HEK293 (cell line): ENCODE results near the gene ZNF48.
A peak's percentile ranks its signal among the peaks of the same experiment; 100 is the strongest.

ENCODE experiments used
- GLIS2 ChIP-seq: fragments of 450-650 bp; formaldehyde crosslinking; IDR thresholded peaks from 2 replicates; pipeline ENCODE4 v1.5.1; 2016; ENCODE audit warnings: missing biosample characterization, missing genetic modification characterization
- HOXC10 ChIP-seq: sonication (generic); formaldehyde crosslinking; IDR thresholded peaks from 2 replicates; pipeline ENCODE4 v1.8.1; 2023; ENCODE audit warnings: mild to moderate bottlenecking, missing genetic modification reagents
- HOXD13 ChIP-seq: sonication (generic); formaldehyde crosslinking; IDR thresholded peaks from 2 replicates; pipeline ENCODE4 v1.8.0; 2022; ENCODE audit warnings: missing genetic modification reagents, borderline replicate concordance
- KLF16 ChIP-seq: fragments of 450-650 bp; formaldehyde crosslinking; IDR thresholded peaks from 2 replicates; pipeline ENCODE4 v1.5.1; 2017; ENCODE audit warnings: missing biosample characterization, missing genetic modification characterization
- MYNN ChIP-seq: fragments of 450-650 bp; formaldehyde crosslinking; IDR thresholded peaks from 2 replicates; pipeline ENCODE4 v1.5.1; 2016; ENCODE audit warnings: missing biosample characterization, missing genetic modification characterization, borderline replicate concordance
- MZF1 ChIP-seq: fragments of 450-650 bp; formaldehyde crosslinking; IDR thresholded peaks from 2 replicates; pipeline ENCODE4 v1.5.1; 2017; ENCODE audit warnings: missing biosample characterization, missing genetic modification characterization, borderline replicate concordance
- OVOL3 ChIP-seq: fragments of 450-650 bp; formaldehyde crosslinking; IDR thresholded peaks from 2 replicates; pipeline ENCODE4 v1.5.1; 2016; ENCODE audit warnings: missing biosample characterization, missing genetic modification characterization
- SALL2 ChIP-seq: fragments of 450-650 bp; formaldehyde crosslinking; IDR thresholded peaks from 2 replicates; pipeline ENCODE4 v1.5.0; 2017; ENCODE audit warnings: missing biosample characterization, mild to moderate bottlenecking, missing genetic modification characterization, borderline replicate concordance
- SP2 ChIP-seq: fragments of 450-650 bp; formaldehyde crosslinking; IDR thresholded peaks from 2 replicates; pipeline ENCODE4 v1.5.1; 2016; ENCODE audit warnings: missing biosample characterization, missing genetic modification characterization
- ZBTB17 ChIP-seq: fragments of 450-650 bp; formaldehyde crosslinking; IDR thresholded peaks from 2 replicates; pipeline ENCODE4 v1.5.1; 2016; ENCODE audit warnings: missing biosample characterization, missing genetic modification characterization
- ZBTB7A ChIP-seq: fragments of 450-650 bp; formaldehyde crosslinking; IDR thresholded peaks from 2 replicates; pipeline ENCODE4 v1.5.1; 2016; ENCODE audit warnings: low read depth, missing biosample characterization, missing genetic modification characterization
- ZFP37 ChIP-seq: fragments of 450-650 bp; formaldehyde crosslinking; IDR thresholded peaks from 2 replicates; pipeline ENCODE4 v1.5.1; 2016; ENCODE audit warnings: missing biosample characterization, missing genetic modification characterization
- ZNF112 ChIP-seq: fragments of 450-650 bp; formaldehyde crosslinking; IDR thresholded peaks from 2 replicates; pipeline ENCODE4 v1.5.0; 2017; ENCODE audit warnings: missing biosample characterization, missing genetic modification characterization
- ZNF114 ChIP-seq: fragments of 450-650 bp; formaldehyde crosslinking; IDR thresholded peaks from 2 replicates; pipeline ENCODE4 v1.5.0; 2017; ENCODE audit warnings: missing biosample characterization, missing genetic modification characterization
- ZNF16 ChIP-seq: fragments of 450-650 bp; formaldehyde crosslinking; IDR thresholded peaks from 2 replicates; pipeline ENCODE4 v1.5.1; 2016; ENCODE audit warnings: low read depth, missing biosample characterization, missing genetic modification characterization
- ZNF211 ChIP-seq: fragments of 450-650 bp; formaldehyde crosslinking; IDR thresholded peaks from 2 replicates; pipeline ENCODE4 v1.5.1; 2016; ENCODE audit warnings: low read depth, missing biosample characterization, missing genetic modification characterization
- ZNF239 ChIP-seq: fragments of 450-650 bp; formaldehyde crosslinking; IDR thresholded peaks from 2 replicates; pipeline ENCODE4 v1.5.1; 2016; ENCODE audit warnings: missing biosample characterization, missing genetic modification characterization
- ZNF433 ChIP-seq: fragments of 450-650 bp; formaldehyde crosslinking; IDR thresholded peaks from 2 replicates; pipeline ENCODE4 v1.5.1; 2016; ENCODE audit warnings: missing biosample characterization, missing genetic modification characterization, low read depth
- ZNF514 ChIP-seq: fragments of 450-650 bp; formaldehyde crosslinking; IDR thresholded peaks from 2 replicates; pipeline ENCODE4 v1.5.1; 2016; ENCODE audit warnings: missing biosample characterization, missing genetic modification characterization
- ZNF530 ChIP-seq: fragments of 450-650 bp; formaldehyde crosslinking; IDR thresholded peaks from 2 replicates; pipeline ENCODE4 v1.5.1; 2016; ENCODE audit warnings: low read depth, missing biosample characterization, missing genetic modification characterization
- ZNF544 ChIP-seq: fragments of 450-650 bp; formaldehyde crosslinking; IDR thresholded peaks from 2 replicates; pipeline ENCODE4 v1.5.0; 2017; ENCODE audit warnings: missing biosample characterization, missing genetic modification characterization
- ZNF555 ChIP-seq: fragments of 450-650 bp; formaldehyde crosslinking; conservative IDR thresholded peaks from 2 replicates; pipeline ENCODE4 v1.5.1; 2017; ENCODE audit warnings: missing biosample characterization, mild to moderate bottlenecking, missing genetic modification characterization, inconsistent platforms
- ZNF660 ChIP-seq: fragments of 450-650 bp; IDR thresholded peaks from 2 replicates; pipeline ENCODE4 v1.5.1; 2018; ENCODE audit warnings: missing biosample characterization, mild to moderate bottlenecking, missing genetic modification characterization
- ZNF768 ChIP-seq: fragments of 450-650 bp; formaldehyde crosslinking; IDR thresholded peaks from 2 replicates; pipeline ENCODE4 v1.5.1; 2018; ENCODE audit warnings: missing biosample characterization, mild to moderate bottlenecking, missing genetic modification characterization
- ZNF777 ChIP-seq: fragments of 450-650 bp; formaldehyde crosslinking; IDR thresholded peaks from 2 replicates; pipeline ENCODE4 v1.5.1; 2017; ENCODE audit warnings: missing biosample characterization, missing genetic modification characterization, borderline replicate concordance
- ZNF843 ChIP-seq: fragments of 450-650 bp; formaldehyde crosslinking; IDR thresholded peaks from 2 replicates; pipeline ENCODE4 v1.5.1; 2016; ENCODE audit warnings: missing biosample characterization, missing genetic modification characterization
- ZSCAN16 ChIP-seq: fragments of 450-650 bp; formaldehyde crosslinking; IDR thresholded peaks from 2 replicates; pipeline ENCODE4 v1.5.1; 2016; ENCODE audit warnings: missing biosample characterization, missing genetic modification characterization
- ZSCAN30 ChIP-seq: fragments of 450-650 bp; IDR thresholded peaks from 2 replicates; pipeline ENCODE4 v1.5.1; 2018; ENCODE audit warnings: missing biosample characterization, mild to moderate bottlenecking, missing genetic modification characterization, moderate library complexity
- ZXDB ChIP-seq: fragments of 450-650 bp; formaldehyde crosslinking; IDR thresholded peaks from 2 replicates; pipeline ENCODE4 v1.5.1; 2016; ENCODE audit warnings: missing biosample characterization, missing genetic modification characterization
- TF ChIP-seq, protein P1 (sequence below): fragments of 450-650 bp; formaldehyde crosslinking; IDR thresholded peaks from 2 replicates; pipeline ENCODE4 v1.5.1; 2016; ENCODE audit warnings: missing biosample characterization, missing genetic modification characterization
- TF ChIP-seq, protein P2 (sequence below): fragments of 450-650 bp; formaldehyde crosslinking; IDR thresholded peaks from 2 replicates; pipeline ENCODE4 v1.5.1; 2016; ENCODE audit warnings: missing biosample characterization, missing genetic modification characterization
- TF ChIP-seq, protein P3 (sequence below): fragments of 450-650 bp; formaldehyde crosslinking; optimal IDR thresholded peaks from 2 replicates; pipeline ENCODE3; 2016; ENCODE audit warnings: missing biosample characterization, mild to moderate bottlenecking, missing genetic modification characterization
- TF ChIP-seq, protein P4 (sequence below): fragments of 450-650 bp; formaldehyde crosslinking; IDR thresholded peaks from 2 replicates; pipeline ENCODE4 v1.5.1; 2016; ENCODE audit warnings: missing biosample characterization, missing genetic modification characterization
- TF ChIP-seq, protein P5 (sequence below): fragments of 450-650 bp; formaldehyde crosslinking; IDR thresholded peaks from 2 replicates; pipeline ENCODE4 v1.5.1; 2017; ENCODE audit warnings: missing biosample characterization, missing genetic modification characterization
- TF ChIP-seq, protein P6 (sequence below): fragments of 450-650 bp; formaldehyde crosslinking; IDR thresholded peaks from 2 replicates; pipeline ENCODE4 v1.5.1; 2016; ENCODE audit warnings: missing biosample characterization, missing genetic modification characterization

ZNF48 gene

DNA sequence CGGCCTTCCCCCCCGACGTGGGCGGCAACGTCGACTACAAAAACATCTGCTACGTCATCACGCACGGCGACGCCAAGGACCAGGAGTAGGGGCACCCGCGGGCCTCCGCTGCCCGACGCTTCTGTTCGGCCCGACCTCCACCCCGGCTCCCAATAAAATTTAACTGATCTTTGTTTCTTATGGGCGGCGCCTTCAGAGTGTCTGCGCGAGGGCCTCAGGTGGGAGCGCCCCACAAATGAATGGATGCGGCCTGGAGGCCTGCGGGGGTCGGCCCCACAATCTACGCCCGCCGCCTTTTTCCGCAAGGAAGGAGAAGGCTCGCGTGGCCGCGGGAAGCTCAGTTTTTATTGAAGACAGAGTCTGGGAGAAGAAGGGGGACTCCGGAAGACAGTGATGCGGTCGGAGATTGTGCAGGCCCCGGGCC is 17.4 kb upstream of the ZNF48 start (continued):
- TF ChIP-seq ZFP37 (tag by site-specific recombination) (no peak), ZXDB (tag by site-specific recombination) (peak; percentile 90), ZSCAN16 (tag by site-specific recombination) (no peak), SALL2 (tag by site-specific recombination) (no peak), ZNF433 (tag by site-specific recombination) (no peak), ZNF768 (tag by site-specific recombination) (no peak), MYNN (no peak), GLIS2 (tag by site-specific recombination) (peak; percentile 28; the same call in 1 of the 2 replicates), ZNF112 (no peak), ZSCAN30 (tag by site-specific recombination) (peak; percentile 40; the same call in 1 of the 2 replicates), ZNF660 (tag by site-specific recombination) (no peak; the same call in none of the 2 replicates), ZNF530 (tag by site-specific recombination) (no peak), ZNF843 (tag by site-specific recombination) (peak; percentile 10; the same call in 1 of the 2 replicates), SP2 (tag by site-specific recombination) (no peak), ZNF514 (tag by site-specific recombination) (no peak), HOXD13 (CRISPR knock-in tag) (no peak), ZNF544 (tag by site-specific recombination) (no peak), ZNF555 (no peak), ZNF114 (tag by site-specific recombination) (no peak), ZBTB7A (tag by site-specific recombination) (no peak), ZNF777 (no peak), ZNF211 (tag by site-specific recombination) (no peak), ZBTB17 (tag by site-specific recombination) (no peak), KLF16 (tag by site-specific recombination) (no peak), OVOL3 (tag by site-specific recombination) (no peak), HOXC10 (CRISPR knock-in tag) (no peak; the same call in 1 of the 2 replicates), ZNF16 (tag by site-specific recombination) (no peak), MZF1 (peak; percentile 66), ZNF239 (tag by site-specific recombination) (no peak)
- TF ChIP-seq, protein P1, sequence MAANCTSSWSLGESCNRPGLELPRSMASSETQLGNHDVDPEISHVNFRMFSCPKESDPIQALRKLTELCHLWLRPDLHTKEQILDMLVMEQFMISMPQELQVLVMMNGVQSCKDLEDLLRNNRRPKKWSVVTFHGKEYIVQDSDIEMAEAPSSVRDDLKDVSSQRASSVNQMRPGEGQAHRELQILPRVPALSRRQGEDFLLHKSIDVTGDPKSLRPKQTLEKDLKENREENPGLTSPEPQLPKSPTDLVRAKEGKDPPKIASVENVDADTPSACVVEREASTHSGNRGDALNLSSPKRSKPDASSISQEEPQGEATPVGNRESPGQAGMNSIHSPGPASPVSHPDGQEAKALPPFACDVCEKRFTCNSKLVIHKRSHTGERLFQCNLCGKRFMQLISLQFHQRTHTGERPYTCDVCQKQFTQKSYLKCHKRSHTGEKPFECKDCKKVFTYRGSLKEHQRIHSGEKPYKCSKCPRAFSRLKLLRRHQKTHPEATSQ (tag by site-specific recombination) = no peak
- TF ChIP-seq, protein P2, sequence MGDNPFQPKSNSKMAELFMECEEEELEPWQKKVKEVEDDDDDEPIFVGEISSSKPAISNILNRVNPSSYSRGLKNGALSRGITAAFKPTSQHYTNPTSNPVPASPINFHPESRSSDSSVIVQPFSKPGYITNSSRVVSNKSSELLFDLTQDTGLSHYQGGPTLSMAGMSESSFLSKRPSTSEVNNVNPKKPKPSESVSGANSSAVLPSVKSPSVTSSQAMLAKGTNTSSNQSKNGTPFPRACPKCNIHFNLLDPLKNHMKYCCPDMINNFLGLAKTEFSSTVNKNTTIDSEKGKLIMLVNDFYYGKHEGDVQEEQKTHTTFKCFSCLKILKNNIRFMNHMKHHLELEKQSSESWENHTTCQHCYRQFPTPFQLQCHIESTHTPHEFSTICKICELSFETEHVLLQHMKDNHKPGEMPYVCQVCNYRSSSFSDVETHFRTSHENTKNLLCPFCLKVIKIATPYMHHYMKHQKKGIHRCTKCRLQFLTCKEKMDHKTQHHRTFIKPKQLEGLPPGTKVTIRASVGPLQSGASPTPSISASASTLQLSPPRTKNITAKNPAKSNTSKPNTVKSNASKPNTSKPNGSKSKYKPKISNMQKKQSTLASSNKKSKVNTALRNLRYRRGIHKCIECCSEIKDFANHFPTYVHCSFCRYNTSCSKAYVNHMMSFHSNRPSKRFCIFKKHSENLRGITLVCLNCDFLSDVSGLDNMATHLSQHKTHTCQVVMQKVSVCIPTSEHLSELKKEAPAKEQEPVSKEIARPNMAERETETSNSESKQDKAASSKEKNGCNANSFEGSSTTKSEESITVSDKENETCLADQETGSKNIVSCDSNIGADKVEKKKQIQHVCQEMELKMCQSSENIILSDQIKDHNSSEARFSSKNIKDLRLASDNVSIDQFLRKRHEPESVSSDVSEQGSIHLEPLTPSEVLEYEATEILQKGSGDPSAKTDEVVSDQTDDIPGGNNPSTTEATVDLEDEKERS (tag by site-specific recombination) = no peak
- TF ChIP-seq, protein P3, sequence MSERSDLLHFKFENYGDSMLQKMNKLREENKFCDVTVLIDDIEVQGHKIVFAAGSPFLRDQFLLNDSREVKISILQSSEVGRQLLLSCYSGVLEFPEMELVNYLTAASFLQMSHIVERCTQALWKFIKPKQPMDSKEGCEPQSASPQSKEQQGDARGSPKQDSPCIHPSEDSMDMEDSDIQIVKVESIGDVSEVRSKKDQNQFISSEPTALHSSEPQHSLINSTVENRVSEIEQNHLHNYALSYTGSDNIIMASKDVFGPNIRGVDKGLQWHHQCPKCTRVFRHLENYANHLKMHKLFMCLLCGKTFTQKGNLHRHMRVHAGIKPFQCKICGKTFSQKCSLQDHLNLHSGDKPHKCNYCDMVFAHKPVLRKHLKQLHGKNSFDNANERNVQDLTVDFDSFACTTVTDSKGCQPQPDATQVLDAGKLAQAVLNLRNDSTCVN (tag by site-specific recombination) = peak; percentile 59
- TF ChIP-seq, protein P4, sequence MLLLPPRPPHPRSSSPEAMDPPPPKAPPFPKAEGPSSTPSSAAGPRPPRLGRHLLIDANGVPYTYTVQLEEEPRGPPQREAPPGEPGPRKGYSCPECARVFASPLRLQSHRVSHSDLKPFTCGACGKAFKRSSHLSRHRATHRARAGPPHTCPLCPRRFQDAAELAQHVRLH (tag by site-specific recombination) = no peak
- TF ChIP-seq, protein P5, sequence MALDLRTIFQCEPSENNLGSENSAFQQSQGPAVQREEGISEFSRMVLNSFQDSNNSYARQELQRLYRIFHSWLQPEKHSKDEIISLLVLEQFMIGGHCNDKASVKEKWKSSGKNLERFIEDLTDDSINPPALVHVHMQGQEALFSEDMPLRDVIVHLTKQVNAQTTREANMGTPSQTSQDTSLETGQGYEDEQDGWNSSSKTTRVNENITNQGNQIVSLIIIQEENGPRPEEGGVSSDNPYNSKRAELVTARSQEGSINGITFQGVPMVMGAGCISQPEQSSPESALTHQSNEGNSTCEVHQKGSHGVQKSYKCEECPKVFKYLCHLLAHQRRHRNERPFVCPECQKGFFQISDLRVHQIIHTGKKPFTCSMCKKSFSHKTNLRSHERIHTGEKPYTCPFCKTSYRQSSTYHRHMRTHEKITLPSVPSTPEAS (tag by site-specific recombination) = no peak
- TF ChIP-seq, protein P6, sequence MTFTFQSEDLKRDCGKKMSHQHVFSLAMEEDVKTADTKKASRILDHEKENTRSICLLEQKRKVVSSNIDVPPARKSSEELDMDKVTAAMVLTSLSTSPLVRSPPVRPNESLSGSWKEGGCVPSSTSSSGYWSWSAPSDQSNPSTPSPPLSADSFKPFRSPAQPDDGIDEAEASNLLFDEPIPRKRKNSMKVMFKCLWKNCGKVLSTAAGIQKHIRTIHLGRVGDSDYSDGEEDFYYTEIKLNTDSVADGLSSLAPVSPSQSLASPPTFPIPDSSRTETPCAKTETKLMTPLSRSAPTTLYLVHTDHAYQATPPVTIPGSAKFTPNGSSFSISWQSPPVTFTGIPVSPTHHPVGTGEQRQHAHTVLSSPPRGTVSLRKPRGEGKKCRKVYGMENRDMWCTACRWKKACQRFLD (tag by site-specific recombination) = no peak
